Glutamatergic neuron (in vitro differentiated cells): Measurements from ENCODE around the gene GPR143. TPM values are rescaled to one million over a fixed set of nuclear protein-coding genes. Genes with fewer than 3 reads are reported as not detected.

ENCODE experiments used
- DNase-seq: peaks from one replicate; pipeline ENCODE4 v3.0.0; 2022
- H3K27ac Mint-ChIP-seq: one replicate; pipeline ENCODE4 v1.8.0; 2020; ENCODE audit warnings: mild to moderate bottlenecking, mixed read lengths, inconsistent platforms; ENCODE audit not compliant: unreplicated experiment
- H3K27me3 Mint-ChIP-seq: one replicate; pipeline ENCODE4 v1.8.0; 2020; ENCODE audit warnings: mild to moderate bottlenecking, moderate library complexity, mixed read lengths, inconsistent platforms; ENCODE audit not compliant: unreplicated experiment
- H3K36me3 Mint-ChIP-seq: one replicate; pipeline ENCODE4 v1.8.0; 2020; ENCODE audit warnings: mild to moderate bottlenecking, mixed read lengths, inconsistent platforms; ENCODE audit not compliant: unreplicated experiment
- H3K4me1 Mint-ChIP-seq: one replicate; pipeline ENCODE4 v1.8.0; 2020; ENCODE audit warnings: mild to moderate bottlenecking, low read depth, mixed read lengths, inconsistent platforms; ENCODE audit not compliant: unreplicated experiment
- H3K4me3 Mint-ChIP-seq: one replicate; pipeline ENCODE4 v1.8.0; 2020; ENCODE audit warnings: mild to moderate bottlenecking, mixed read lengths, inconsistent platforms; ENCODE audit not compliant: unreplicated experiment
- H3K9me3 Mint-ChIP-seq: one replicate; pipeline ENCODE4 v1.8.0; 2020; ENCODE audit warnings: mild to moderate bottlenecking, moderate library complexity, mixed read lengths, inconsistent platforms; ENCODE audit not compliant: unreplicated experiment
- total RNA-seq: library from RNA; stranded (reverse); fragmentation: NEBNext Ultra II Directional; extraction: Animal tissue kit (Norgen Biotek cat#: 25700); gene quantifications from one replicate; pipeline ENCODE4 v1.2.1, GENCODE V29; 2021; ENCODE audit not compliant: unreplicated experiment
- TF ChIP-seq, protein P1 (sequence below): fragments of 200-600 bp; sonication (generic); IDR thresholded peaks from one replicate; pipeline ENCODE4 v1.5.0; 2021; ENCODE audit not compliant: partially characterized antibody, unreplicated experiment

Gene GPR143
- total RNA-seq, 1 donor from 2014 or later = not detected

- no peaks in the 10 kb centered on the region for H3K36me3 Mint-ChIP-seq
- H3K27ac Mint-ChIP-seq = no peak overlapping the region
- no peak for DNase-seq
- H3K4me3 Mint-ChIP-seq = no peak overlapping the region
- TF ChIP-seq, protein P1, sequence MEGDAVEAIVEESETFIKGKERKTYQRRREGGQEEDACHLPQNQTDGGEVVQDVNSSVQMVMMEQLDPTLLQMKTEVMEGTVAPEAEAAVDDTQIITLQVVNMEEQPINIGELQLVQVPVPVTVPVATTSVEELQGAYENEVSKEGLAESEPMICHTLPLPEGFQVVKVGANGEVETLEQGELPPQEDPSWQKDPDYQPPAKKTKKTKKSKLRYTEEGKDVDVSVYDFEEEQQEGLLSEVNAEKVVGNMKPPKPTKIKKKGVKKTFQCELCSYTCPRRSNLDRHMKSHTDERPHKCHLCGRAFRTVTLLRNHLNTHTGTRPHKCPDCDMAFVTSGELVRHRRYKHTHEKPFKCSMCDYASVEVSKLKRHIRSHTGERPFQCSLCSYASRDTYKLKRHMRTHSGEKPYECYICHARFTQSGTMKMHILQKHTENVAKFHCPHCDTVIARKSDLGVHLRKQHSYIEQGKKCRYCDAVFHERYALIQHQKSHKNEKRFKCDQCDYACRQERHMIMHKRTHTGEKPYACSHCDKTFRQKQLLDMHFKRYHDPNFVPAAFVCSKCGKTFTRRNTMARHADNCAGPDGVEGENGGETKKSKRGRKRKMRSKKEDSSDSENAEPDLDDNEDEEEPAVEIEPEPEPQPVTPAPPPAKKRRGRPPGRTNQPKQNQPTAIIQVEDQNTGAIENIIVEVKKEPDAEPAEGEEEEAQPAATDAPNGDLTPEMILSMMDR = no peak
- H3K27me3 Mint-ChIP-seq = peaks cover 3% of the 10 kb centered on the region
- no peaks in the 10 kb centered on the region for H3K9me3 Mint-ChIP-seq
- no peaks in the 10 kb centered on the region for H3K4me1 Mint-ChIP-seq
These were observed 82.8 kb downstream of the GPR143 start for GRCh38 chrX:9682861-9683260.

GRCh38 chrX:9682456-9682855 lies 83.2 kb downstream of the GPR143 start:
- TF ChIP-seq, protein P1 = no peak
- Mint-ChIP-seq H3K36me3 (no peaks in the 10 kb centered on the region), H3K4me3 (no peak overlapping the region), H3K27me3 (peaks cover 3% of the 10 kb centered on the region), H3K4me1 (no peaks in the 10 kb centered on the region), H3K27ac (no peak overlapping the region), H3K9me3 (no peaks in the 10 kb centered on the region)
- no peak for DNase-seq

GRCh38 chrX:9681422-9681821 lies 84.2 kb downstream of the GPR143 start:
- Mint-ChIP-seq H3K27me3 (peaks cover 3% of the 10 kb centered on the region), H3K4me3 (no peak overlapping the region), H3K4me1 (no peaks in the 10 kb centered on the region), H3K27ac (no peak overlapping the region), H3K36me3 (no peaks in the 10 kb centered on the region), H3K9me3 (no peaks in the 10 kb centered on the region)
- TF ChIP-seq, protein P1 = no peak
- no peak for DNase-seq

GRCh38 chrX:9681011-9681410 lies 84.6 kb downstream of the GPR143 start:
- TF ChIP-seq, protein P1 = no peak
- Mint-ChIP-seq H3K4me1 (no peaks in the 10 kb centered on the region), H3K27me3 (peaks cover 3% of the 10 kb centered on the region), H3K4me3 (no peak overlapping the region), H3K36me3 (no peaks in the 10 kb centered on the region), H3K27ac (no peak overlapping the region), H3K9me3 (no peaks in the 10 kb centered on the region)
- DNase-seq = no peak

GRCh38 chrX:9678215-9678965 lies 87.3 kb downstream of the GPR143 start:
- H3K9me3 Mint-ChIP-seq = no peaks in the 10 kb centered on the region
- H3K4me3 Mint-ChIP-seq = no peak overlapping the region
- no peaks in the 10 kb centered on the region for H3K36me3 Mint-ChIP-seq
- peaks cover 3% of the 10 kb centered on the region for H3K27me3 Mint-ChIP-seq
- H3K27ac Mint-ChIP-seq = no peak overlapping the region
- DNase-seq = no peak
- no peaks in the 10 kb centered on the region for H3K4me1 Mint-ChIP-seq
- TF ChIP-seq, protein P1 = no peak
